Testis (tissue), 3 donors: ENCODE data around the gene NFIA. TPM values are rescaled to one million over a fixed set of nuclear protein-coding genes. Genes with fewer than 3 reads are reported as not detected.

Source experiments
- DNase-seq: peaks from one replicate; pipeline ENCODE4 v3.0.0-alpha.2; 2019
- H3K27ac ChIP-seq, 2 donors: fragments of 200-600 bp; sonication (generic); one replicate each; pipeline ENCODE4 v1.5.1; 2019
- H3K27me3 ChIP-seq: fragments of 200-600 bp; sonication (generic); one replicate; pipeline ENCODE4 v1.5.1; 2019
- H3K36me3 ChIP-seq: fragments of 200-600 bp; sonication (generic); one replicate; pipeline ENCODE4 v1.5.1; 2017; ENCODE audit warnings: low read depth; ENCODE audit errors: missing control alignments
- H3K4me1 ChIP-seq: fragments of 200-600 bp; sonication (generic); one replicate; pipeline ENCODE4 v1.5.1; 2019
- H3K4me3 ChIP-seq, 2 donors: fragments of 200-600 bp; sonication (generic); one replicate each; pipeline ENCODE4 v1.5.1; 2017 to 2019
- H3K9me3 ChIP-seq: fragments of 200-600 bp; sonication (generic); one replicate; pipeline ENCODE4 v1.5.1; 2017
- CTCF ChIP-seq, 3 experiments: fragments of 450-650 bp in 2 of 3; fragments of 200-600 bp in 1 of 3; sonication (generic) in 1 of 3; IDR thresholded peaks; one replicate each; pipeline ENCODE4 v1.5.1; 2016 to 2019; ENCODE audit warnings: antibody characterized with exemption in 3 of 3, mild to moderate bottlenecking in 2 of 3, moderate library complexity in 1 of 3
- POLR2A ChIP-seq: fragments of 450-650 bp; IDR thresholded peaks from one replicate; pipeline ENCODE4 v1.6.1; 2017; ENCODE audit warnings: antibody characterized with exemption, mild to moderate bottlenecking, moderate library complexity
- WGBS, 2 donors: methylation state at CpG; one replicate each; pipeline ENCODE4 v1.1.5; 2018; 5-methylcytosine and 5-hydroxymethylcytosine counted together
- intact Hi-C: fragments of 100-400 bp; cut with DNase I; formaldehyde crosslinking; loops from one replicate; pipeline ENCODE4 v1.15.1; 2023; ENCODE audit warnings: low total_unique reads
- polyA plus RNA-seq: library from polyadenylated mRNA; stranded (reverse); fragments of 350-450 nt; fragmentation: Illumina TruSeq; extraction: RNeasy Lipid Tissue Mini Kit (QIAGEN cat#74804); gene quantifications from one replicate; pipeline ENCODE4 v1.2.3, GENCODE V29; 2014; ENCODE audit warnings: low read depth, low replicate concordance; ENCODE audit not compliant: insufficient read depth
- total RNA-seq, 2 donors: library from RNA; depleted of rRNA; stranded (reverse); fragments of >200 nt; gene quantifications; one replicate each; pipeline ENCODE4 v1.2.3, GENCODE V29; 2016

NFIA gene
- total and polyA plus RNA-seq, 3 donors from 2014 or later, result 11.6 to 78.9 (median 53.5) TPM

GRCh38 chr1:61163355-61163754 lies 81.0 kb downstream of the NFIA start:
- H3K27ac ChIP-seq, result no peak overlapping the region
- intact Hi-C loops, result no loop called here
- H3K4me3 ChIP-seq, result no peak overlapping the region
- H3K9me3 ChIP-seq, result no peaks in the 10 kb centered on the region
- DNase-seq, result no peak
- WGBS, 2 donors, result 94 to 100% methylated on average over 1 of the region's 1 CpG
- H3K4me1 ChIP-seq, result no peaks in the 10 kb centered on the region
- H3K27me3 ChIP-seq, result no peaks in the 10 kb centered on the region
- H3K36me3 ChIP-seq, result no peaks in the 10 kb centered on the region
- TF ChIP-seq POLR2A (no peak), CTCF (IDR thresholded peaks at IDR 0.05) (no peak)

GRCh38 chr1:61165402-61165801 lies 83.0 kb downstream of the NFIA start:
- TF ChIP-seq POLR2A, result no peak
- TF ChIP-seq CTCF (IDR thresholded peaks at IDR 0.05), result no peak
- no peak for DNase-seq
- Histone ChIP-seq H3K4me3 (no peak overlapping the region), H3K4me1 (peaks cover 9% of the 10 kb centered on the region), H3K36me3 (no peaks in the 10 kb centered on the region), H3K9me3 (no peaks in the 10 kb centered on the region), H3K27ac (no peak overlapping the region), H3K27me3 (no peaks in the 10 kb centered on the region)
- WGBS, 2 donors, result 63 to 78% methylated on average over 2 of the region's 2 CpGs
- intact Hi-C loops, result no loop called here

- no peak overlapping the region for H3K4me3 ChIP-seq
- 83 to 86% methylated on average over 1 of the region's 1 CpG for WGBS, 2 donors
- H3K4me1 ChIP-seq, result peaks cover 28% of the 10 kb centered on the region
- TF ChIP-seq CTCF (IDR thresholded peaks at IDR 0.05) (no peak), POLR2A (no peak)
- no peaks in the 10 kb centered on the region for H3K36me3 ChIP-seq
- H3K27ac ChIP-seq, result no peak overlapping the region
- no peaks in the 10 kb centered on the region for H3K9me3 ChIP-seq
- DNase-seq, result no peak
- intact Hi-C loops, result no loop called here
- H3K27me3 ChIP-seq, result no peaks in the 10 kb centered on the region
Observed at GRCh38 chr1:61167309-61167708, 84.9 kb downstream of the NFIA start.

- no peaks in the 10 kb centered on the region for H3K36me3 ChIP-seq
- TF ChIP-seq CTCF (IDR thresholded peaks at IDR 0.05) (no peak), POLR2A (no peak)
- H3K4me1 ChIP-seq, result peaks cover 43% of the 10 kb centered on the region
- no peak overlapping the region for H3K4me3 ChIP-seq
- H3K27ac ChIP-seq, result no peak overlapping the region
- intact Hi-C loops, result no loop called here
- no peak for DNase-seq
- no peaks in the 10 kb centered on the region for H3K9me3 ChIP-seq
- no peaks in the 10 kb centered on the region for H3K27me3 ChIP-seq
Observed at GRCh38 chr1:61169045-61169444, 86.7 kb downstream of the NFIA start.

- 89% methylated on average over 3 of the region's 3 CpGs for WGBS, 2 donors
- peaks cover 43% of the 10 kb centered on the region for H3K4me1 ChIP-seq
Observed at GRCh38 chr1:61169634-61170033, 87.3 kb downstream of the NFIA start.

More at GRCh38 chr1:61169634-61170033, 87.3 kb downstream of the NFIA start:
- intact Hi-C loops, result no loop called here
- no peaks in the 10 kb centered on the region for H3K36me3 ChIP-seq
- H3K4me3 ChIP-seq, result no peak overlapping the region
- H3K27ac ChIP-seq, result no peak overlapping the region
- TF ChIP-seq POLR2A (no peak), CTCF (IDR thresholded peaks at IDR 0.05) (no peak)
- H3K9me3 ChIP-seq, result no peaks in the 10 kb centered on the region
- DNase-seq, result no peak
- H3K27me3 ChIP-seq, result no peaks in the 10 kb centered on the region
